ENCODE results near the gene UPF1.

GRCh38 chr19:18901491-18901890 lies 69.7 kb downstream of the UPF1 start:
- TF ChIP-seq CHD2 (IDR thresholded peaks at IDR 0.05; ENCODE audit: low read length, partially characterized antibody), result no peak
- TF ChIP-seq EP300 (IDR thresholded peaks at IDR 0.05), result no peak
- TF ChIP-seq NR3C1 (IDR thresholded peaks at IDR 0.05), result no peak
- no peak for TF ChIP-seq RAD21 (conservative IDR thresholded peaks at IDR 0.05 in 1 of 2, IDR thresholded peaks at IDR 0.05 in 1 of 2)
- TF ChIP-seq POLR2A (IDR thresholded peaks at IDR 0.05; ENCODE audit: low read length), result no peak
- TF ChIP-seq, protein P1, sequence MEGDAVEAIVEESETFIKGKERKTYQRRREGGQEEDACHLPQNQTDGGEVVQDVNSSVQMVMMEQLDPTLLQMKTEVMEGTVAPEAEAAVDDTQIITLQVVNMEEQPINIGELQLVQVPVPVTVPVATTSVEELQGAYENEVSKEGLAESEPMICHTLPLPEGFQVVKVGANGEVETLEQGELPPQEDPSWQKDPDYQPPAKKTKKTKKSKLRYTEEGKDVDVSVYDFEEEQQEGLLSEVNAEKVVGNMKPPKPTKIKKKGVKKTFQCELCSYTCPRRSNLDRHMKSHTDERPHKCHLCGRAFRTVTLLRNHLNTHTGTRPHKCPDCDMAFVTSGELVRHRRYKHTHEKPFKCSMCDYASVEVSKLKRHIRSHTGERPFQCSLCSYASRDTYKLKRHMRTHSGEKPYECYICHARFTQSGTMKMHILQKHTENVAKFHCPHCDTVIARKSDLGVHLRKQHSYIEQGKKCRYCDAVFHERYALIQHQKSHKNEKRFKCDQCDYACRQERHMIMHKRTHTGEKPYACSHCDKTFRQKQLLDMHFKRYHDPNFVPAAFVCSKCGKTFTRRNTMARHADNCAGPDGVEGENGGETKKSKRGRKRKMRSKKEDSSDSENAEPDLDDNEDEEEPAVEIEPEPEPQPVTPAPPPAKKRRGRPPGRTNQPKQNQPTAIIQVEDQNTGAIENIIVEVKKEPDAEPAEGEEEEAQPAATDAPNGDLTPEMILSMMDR (IDR thresholded peaks at IDR 0.05), result no peak
- no peak for TF ChIP-seq CBX2 (IDR thresholded peaks at IDR 0.05; ENCODE audit: borderline replicate concordance, low read depth)
- TF ChIP-seq BHLHE40 (IDR thresholded peaks at IDR 0.05; ENCODE audit: low read depth, low read length), result no peak
- no peak for TF ChIP-seq MAFK (IDR thresholded peaks at IDR 0.05; ENCODE audit: partially characterized antibody)
- TF ChIP-seq POLR2AphosphoS2 (conservative IDR thresholded peaks at IDR 0.05; ENCODE audit: low read length), result no peak
- TF ChIP-seq HOXB13 (CRISPR knock-in tag; IDR thresholded peaks at IDR 0.05; ENCODE audit: low read depth), result no peak
- TF ChIP-seq SMC3 (IDR thresholded peaks at IDR 0.05), result no peak
- TF ChIP-seq CBX8 (IDR thresholded peaks at IDR 0.05), result no peak
- no peak for TF ChIP-seq MAX (IDR thresholded peaks at IDR 0.05)

Data from A549 (cell line).